RPMI8226 (cell line): ENCODE results near the gene MVK.
A peak's percentile ranks its signal among the peaks of the same experiment; 100 is the strongest.

Experiments
- DNase-seq: peaks from one replicate; pipeline ENCODE4 v3.0.0-alpha.2; 2015

Gene MVK

GRCh38 chr12:109567967-109568366 lies 5.6 kb upstream of the MVK start:
- DNase-seq: no peak

- DNase-seq: no peak
These were observed 5.1 kb upstream of the MVK start for GRCh38 chr12:109568486-109568885.

- DNase-seq: no peak
These were observed 1.7 kb upstream of the MVK start for GRCh38 chr12:109571773-109572505.

- DNase-seq: no peak
These were observed 1.1 kb upstream of the MVK start for GRCh38 chr12:109572506-109572845.

- no peak for DNase-seq
These were observed 285 bp downstream of the MVK start for GRCh38 chr12:109573914-109574244.

- DNase-seq: no peak
These were observed 2.1 kb downstream of the MVK start for GRCh38 chr12:109575683-109576082.

GRCh38 chr12:109577311-109577710 lies 3.7 kb downstream of the MVK start:
- no peak for DNase-seq

- no peak for DNase-seq
These were observed 4.8 kb downstream of the MVK start for GRCh38 chr12:109578330-109578927.

- no peak for DNase-seq
These were observed 6.0 kb downstream of the MVK start for GRCh38 chr12:109579639-109580038.

- DNase-seq: no peak
These were observed 6.7 kb downstream of the MVK start for GRCh38 chr12:109580272-109580671.

GRCh38 chr12:109580684-109581333 lies 7.2 kb downstream of the MVK start:
- DNase-seq: no peak

- no peak for DNase-seq
These were observed 7.7 kb downstream of the MVK start for GRCh38 chr12:109581334-109581691.

GRCh38 chr12:109581856-109582255 lies 8.3 kb downstream of the MVK start:
- DNase-seq: no peak

- DNase-seq: peak; percentile 11
These were observed 9.0 kb downstream of the MVK start for GRCh38 chr12:109582636-109583035.

GRCh38 chr12:109583733-109584132 lies 10.1 kb downstream of the MVK start:
- no peak for DNase-seq

- no peak for DNase-seq
These were observed 13.0 kb downstream of the MVK start for GRCh38 chr12:109586385-109587296.

- DNase-seq: no peak
These were observed 14.3 kb downstream of the MVK start for GRCh38 chr12:109587921-109588320.

GRCh38 chr12:109588461-109589239 lies 15.1 kb downstream of the MVK start:
- DNase-seq: no peak

GRCh38 chr12:109589240-109589590 lies 15.6 kb downstream of the MVK start:
- no peak for DNase-seq

- DNase-seq: no peak
These were observed 16.2 kb downstream of the MVK start for GRCh38 chr12:109589691-109590245.

- no peak for DNase-seq
These were observed 17.0 kb downstream of the MVK start for GRCh38 chr12:109590566-109590965.

GRCh38 chr12:109591041-109591440 lies 17.4 kb downstream of the MVK start:
- DNase-seq: no peak
